ENCODE data around the gene ERBB4.

DNA sequence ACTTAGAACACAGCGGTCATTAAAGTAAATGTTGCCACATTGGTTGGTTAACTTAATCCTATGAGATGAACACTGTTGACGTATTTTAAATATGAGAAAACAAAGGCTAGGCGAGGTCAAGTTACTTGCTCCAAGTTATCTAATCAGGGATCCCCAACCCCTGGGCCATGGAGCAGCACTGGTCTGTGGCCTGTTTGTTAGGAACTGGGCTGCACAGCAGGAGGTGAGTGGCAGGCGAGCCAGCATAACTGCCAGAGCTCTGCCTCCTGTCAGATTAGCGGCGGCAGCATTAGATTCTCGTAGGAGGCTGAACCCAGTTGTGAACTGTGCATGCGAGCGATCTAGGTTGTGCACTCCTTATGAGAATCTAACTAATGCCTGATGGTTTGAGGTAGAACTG is 1103.3 kb downstream of the ERBB4 start:
- TF ChIP-seq, protein P1, sequence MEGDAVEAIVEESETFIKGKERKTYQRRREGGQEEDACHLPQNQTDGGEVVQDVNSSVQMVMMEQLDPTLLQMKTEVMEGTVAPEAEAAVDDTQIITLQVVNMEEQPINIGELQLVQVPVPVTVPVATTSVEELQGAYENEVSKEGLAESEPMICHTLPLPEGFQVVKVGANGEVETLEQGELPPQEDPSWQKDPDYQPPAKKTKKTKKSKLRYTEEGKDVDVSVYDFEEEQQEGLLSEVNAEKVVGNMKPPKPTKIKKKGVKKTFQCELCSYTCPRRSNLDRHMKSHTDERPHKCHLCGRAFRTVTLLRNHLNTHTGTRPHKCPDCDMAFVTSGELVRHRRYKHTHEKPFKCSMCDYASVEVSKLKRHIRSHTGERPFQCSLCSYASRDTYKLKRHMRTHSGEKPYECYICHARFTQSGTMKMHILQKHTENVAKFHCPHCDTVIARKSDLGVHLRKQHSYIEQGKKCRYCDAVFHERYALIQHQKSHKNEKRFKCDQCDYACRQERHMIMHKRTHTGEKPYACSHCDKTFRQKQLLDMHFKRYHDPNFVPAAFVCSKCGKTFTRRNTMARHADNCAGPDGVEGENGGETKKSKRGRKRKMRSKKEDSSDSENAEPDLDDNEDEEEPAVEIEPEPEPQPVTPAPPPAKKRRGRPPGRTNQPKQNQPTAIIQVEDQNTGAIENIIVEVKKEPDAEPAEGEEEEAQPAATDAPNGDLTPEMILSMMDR (IDR thresholded peaks at IDR 0.05; ENCODE audit: low read depth, low read length, poor library complexity, severe bottlenecking): no peak
- no peak for TF ChIP-seq EZH2phosphoT487 (IDR thresholded peaks at IDR 0.05; ENCODE audit: borderline replicate concordance, low read length)

Measured in DOHH2 (cell line).